ENCODE measurements around the gene CTIF.

CTIF gene

DNA sequence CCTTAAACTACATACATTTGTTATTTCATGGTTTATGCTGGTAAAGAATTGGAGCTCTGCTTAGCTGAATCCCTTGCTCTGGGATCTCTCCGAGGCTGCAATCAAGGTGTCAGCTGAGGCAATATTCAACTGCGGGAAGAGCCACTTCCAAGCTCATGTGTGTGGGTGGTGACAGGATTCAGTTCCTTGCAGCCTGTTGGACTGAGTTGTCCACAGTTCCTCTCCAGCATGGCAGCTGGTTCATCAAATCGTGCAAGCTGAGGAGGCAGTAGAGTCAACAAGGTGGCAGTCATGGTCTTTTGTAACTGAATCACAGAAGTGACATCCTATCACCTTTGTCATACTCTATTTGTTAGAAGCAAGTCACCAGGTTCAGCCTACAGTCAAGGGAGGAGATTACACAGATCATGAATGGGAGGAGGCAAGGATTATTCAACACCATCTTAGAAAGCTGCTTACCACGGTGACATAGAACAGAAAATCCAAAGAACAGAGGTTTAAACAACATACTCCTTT lies 56.9 kb downstream of the CTIF start:
- Histone ChIP-seq H3K9ac (ENCODE audit: low read length) (no peak overlapping the region), H3K4me2 (ENCODE audit: low read length, poor library complexity, severe bottlenecking) (no peak overlapping the region), H2AFZ (ENCODE audit: low read depth, low read length) (no peak overlapping the region), H3K9me3 (ENCODE audit: control insufficient read depth, low read length) (no peaks in the 10 kb centered on the region), H3K27me3 (ENCODE audit: control insufficient read depth in 1 of 2, insufficient read depth in 1 of 2, low read length in 2 of 2) (no peaks in the 10 kb centered on the region), H3K18ac (ENCODE audit: low read depth in 1 of 2, low read length in 2 of 2) (no peak overlapping the region), H3K36me3 (ENCODE audit: control insufficient read depth in 1 of 2, insufficient read depth in 2 of 2, low read depth in 1 of 2, low read length in 2 of 2) (peaks cover 17 to 43% of the 10 kb centered on the region in 2 experiments), H2AK5ac (ENCODE audit: low read length, severe bottlenecking) (no peak overlapping the region), H3K4me1 (ENCODE audit: control insufficient read depth, insufficient read depth, low read depth, low read length) (peaks cover 31% of the 10 kb centered on the region), H3K23ac (ENCODE audit: low read length in 2 of 2) (no peak overlapping the region), H3K79me1 (replicated peaks; ENCODE audit: low read length, poor library complexity, severe bottlenecking) (peaks cover 57% of the 10 kb centered on the region), H3K27ac (ENCODE audit: low read length, poor library complexity, severe bottlenecking) (no peak overlapping the region), H2BK15ac (ENCODE audit: low read depth, poor library complexity, severe bottlenecking) (no peak overlapping the region), H3K14ac (ENCODE audit: low read length in 2 of 2) (no peak overlapping the region), H3K4me3 (ENCODE audit: insufficient read depth in 1 of 2, low read depth in 1 of 2, low read length in 2 of 2) (no peak overlapping the region), H4K8ac (ENCODE audit: low read length) (no peak overlapping the region), H3K4ac (ENCODE audit: low read depth in 1 of 2, low read length in 2 of 2) (no peak overlapping the region), H2BK120ac (ENCODE audit: low read depth, low read length) (no peak overlapping the region), H4K91ac (ENCODE audit: low read length) (no peak overlapping the region), H2BK12ac (ENCODE audit: low read length in 2 of 2) (no peak overlapping the region), H2BK5ac (ENCODE audit: low read depth, low read length, poor library complexity, severe bottlenecking) (no peak overlapping the region)
- 99% methylated on average over 3 of the region's 4 CpGs for WGBS
- DNase-seq = no peak

DNA sequence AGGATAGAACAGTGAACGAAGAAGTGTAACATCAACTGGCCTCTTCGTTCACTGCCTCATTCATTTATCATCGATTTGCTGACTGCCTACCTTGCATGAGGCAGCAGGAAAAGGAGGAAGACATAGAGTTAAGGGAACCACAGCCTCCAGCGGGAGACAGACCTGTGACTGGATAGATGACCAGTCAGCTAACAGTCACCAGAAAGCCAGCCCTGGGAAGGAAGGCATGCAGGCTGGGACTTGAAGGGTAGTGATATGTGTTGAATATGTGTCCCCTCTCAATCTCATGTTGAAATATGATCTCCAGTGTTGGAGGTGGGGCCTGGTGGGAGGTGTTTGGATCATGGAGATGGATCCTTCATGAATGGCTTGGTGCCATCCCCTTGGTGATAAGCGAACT lies 58.3 kb downstream of the CTIF start:
- Histone ChIP-seq H2BK12ac (ENCODE audit: low read length in 2 of 2) (no peak overlapping the region), H2BK15ac (ENCODE audit: low read depth, poor library complexity, severe bottlenecking) (no peak overlapping the region), H3K14ac (ENCODE audit: low read length in 2 of 2) (no peak overlapping the region), H2BK120ac (ENCODE audit: low read depth, low read length) (no peak overlapping the region), H3K4ac (ENCODE audit: low read depth in 1 of 2, low read length in 2 of 2) (no peak overlapping the region), H3K27me3 (ENCODE audit: control insufficient read depth in 1 of 2, insufficient read depth in 1 of 2, low read length in 2 of 2) (no peaks in the 10 kb centered on the region), H3K18ac (ENCODE audit: low read depth in 1 of 2, low read length in 2 of 2) (no peak overlapping the region), H4K91ac (ENCODE audit: low read length) (no peak overlapping the region), H3K23ac (ENCODE audit: low read length in 2 of 2) (no peak overlapping the region), H3K9me3 (ENCODE audit: control insufficient read depth, low read length) (no peaks in the 10 kb centered on the region), H3K4me2 (ENCODE audit: low read length, poor library complexity, severe bottlenecking) (no peak overlapping the region), H3K79me1 (replicated peaks; ENCODE audit: low read length, poor library complexity, severe bottlenecking) (peaks cover 53% of the 10 kb centered on the region), H3K4me1 (ENCODE audit: control insufficient read depth, insufficient read depth, low read depth, low read length) (peaks cover 25% of the 10 kb centered on the region), H4K8ac (ENCODE audit: low read length) (no peak overlapping the region), H2AK5ac (ENCODE audit: low read length, severe bottlenecking) (no peak overlapping the region), H3K27ac (ENCODE audit: low read length, poor library complexity, severe bottlenecking) (no peak overlapping the region), H3K9ac (ENCODE audit: low read length) (no peak overlapping the region), H3K36me3 (ENCODE audit: control insufficient read depth in 1 of 2, insufficient read depth in 2 of 2, low read depth in 1 of 2, low read length in 2 of 2) (peaks cover 17 to 39% of the 10 kb centered on the region in 2 experiments), H3K4me3 (ENCODE audit: insufficient read depth in 1 of 2, low read depth in 1 of 2, low read length in 2 of 2) (no peak overlapping the region), H2AFZ (ENCODE audit: low read depth, low read length) (no peak overlapping the region), H2BK5ac (ENCODE audit: low read depth, low read length, poor library complexity, severe bottlenecking) (no peak overlapping the region)
- no peak for DNase-seq
- WGBS = 79% methylated on average over 5 of the region's 5 CpGs

DNA sequence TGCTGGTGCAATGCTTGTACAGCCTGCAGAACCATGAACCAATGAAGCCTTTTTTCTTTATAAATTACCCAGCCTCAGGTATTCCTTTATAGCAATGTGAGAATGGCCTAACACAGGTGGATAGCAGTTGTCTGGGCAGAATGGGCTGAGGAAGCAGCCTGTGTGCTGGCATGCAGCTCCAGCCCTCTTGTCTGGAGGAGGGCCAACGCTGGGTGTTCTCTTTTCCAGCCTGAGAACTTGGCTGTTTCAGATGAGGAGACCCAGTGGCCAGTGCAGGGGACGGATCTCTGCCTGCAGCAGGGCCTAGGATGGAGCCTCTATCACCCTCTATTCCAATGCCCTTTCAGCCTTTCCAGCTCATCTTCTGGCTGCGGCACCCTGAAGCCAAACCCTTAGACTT lies 58.8 kb downstream of the CTIF start:
- no peak for DNase-seq
- Histone ChIP-seq H3K4me2 (ENCODE audit: low read length, poor library complexity, severe bottlenecking) (no peak overlapping the region), H2BK12ac (ENCODE audit: low read length in 2 of 2) (no peak overlapping the region), H3K4me3 (ENCODE audit: insufficient read depth in 1 of 2, low read depth in 1 of 2, low read length in 2 of 2) (no peak overlapping the region), H2BK120ac (ENCODE audit: low read depth, low read length) (no peak overlapping the region), H4K91ac (ENCODE audit: low read length) (no peak overlapping the region), H2AK5ac (ENCODE audit: low read length, severe bottlenecking) (no peak overlapping the region), H3K4me1 (ENCODE audit: control insufficient read depth, insufficient read depth, low read depth, low read length) (peaks cover 25% of the 10 kb centered on the region), H3K79me1 (replicated peaks; ENCODE audit: low read length, poor library complexity, severe bottlenecking) (peaks cover 53% of the 10 kb centered on the region), H4K8ac (ENCODE audit: low read length) (no peak overlapping the region), H3K9me3 (ENCODE audit: control insufficient read depth, low read length) (no peaks in the 10 kb centered on the region), H3K27me3 (ENCODE audit: control insufficient read depth in 1 of 2, insufficient read depth in 1 of 2, low read length in 2 of 2) (no peaks in the 10 kb centered on the region), H3K23ac (ENCODE audit: low read length in 2 of 2) (no peak overlapping the region), H3K14ac (ENCODE audit: low read length in 2 of 2) (no peak overlapping the region), H3K36me3 (ENCODE audit: control insufficient read depth in 1 of 2, insufficient read depth in 2 of 2, low read depth in 1 of 2, low read length in 2 of 2) (peaks cover 17 to 38% of the 10 kb centered on the region in 2 experiments), H2BK5ac (ENCODE audit: low read depth, low read length, poor library complexity, severe bottlenecking) (no peak overlapping the region), H3K27ac (ENCODE audit: low read length, poor library complexity, severe bottlenecking) (no peak overlapping the region), H3K18ac (ENCODE audit: low read depth in 1 of 2, low read length in 2 of 2) (no peak overlapping the region), H2BK15ac (ENCODE audit: low read depth, poor library complexity, severe bottlenecking) (no peak overlapping the region), H2AFZ (ENCODE audit: low read depth, low read length) (no peak overlapping the region), H3K4ac (ENCODE audit: low read depth in 1 of 2, low read length in 2 of 2) (no peak overlapping the region), H3K9ac (ENCODE audit: low read length) (no peak overlapping the region)
- 96% methylated on average over 3 of the region's 3 CpGs for WGBS

DNA sequence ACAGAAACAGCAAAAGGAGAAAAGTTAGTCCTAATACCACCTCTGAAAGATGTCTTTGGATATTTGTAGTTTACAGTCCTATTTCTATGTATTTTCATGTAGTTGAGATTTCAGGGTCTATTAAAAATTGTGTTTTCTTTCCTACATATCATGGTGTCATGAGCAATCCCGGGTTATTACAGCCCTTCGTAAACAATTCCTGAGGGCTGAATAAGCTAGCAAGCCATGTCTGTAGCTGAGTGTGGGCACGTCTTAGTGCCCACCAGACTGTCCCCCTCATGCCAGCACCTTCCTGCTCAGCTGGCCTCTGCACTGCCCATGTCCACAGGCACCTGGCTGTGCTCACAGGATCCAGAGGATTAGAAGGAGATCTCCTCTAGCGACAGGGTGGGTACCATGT lies 60.6 kb downstream of the CTIF start:
- no peak overlapping the region for H2BK12ac ChIP-seq (ENCODE audit: low read length in 2 of 2)
- H3K4ac ChIP-seq (ENCODE audit: low read depth in 1 of 2, low read length in 2 of 2) = no peak overlapping the region
- H2BK120ac ChIP-seq (ENCODE audit: low read depth, low read length) = no peak overlapping the region
- no peak overlapping the region for H4K91ac ChIP-seq (ENCODE audit: low read length)
- H2BK5ac ChIP-seq (ENCODE audit: low read depth, low read length, poor library complexity, severe bottlenecking) = no peak overlapping the region
- H3K27ac ChIP-seq (ENCODE audit: low read length, poor library complexity, severe bottlenecking) = no peak overlapping the region
- peak overlapping the region in 1 of 2 experiments; percentile 26 for H3K14ac ChIP-seq (ENCODE audit: low read length in 2 of 2)
- no peak for DNase-seq
- no peaks in the 10 kb centered on the region for H3K9me3 ChIP-seq (ENCODE audit: control insufficient read depth, low read length)
- H3K23ac ChIP-seq (ENCODE audit: low read length in 2 of 2) = peak overlapping the region in 1 of 2 experiments; percentile 47
- no peak overlapping the region for H2AK5ac ChIP-seq (ENCODE audit: low read length, severe bottlenecking)
- no peak overlapping the region for H3K9ac ChIP-seq (ENCODE audit: low read length)
- H3K79me1 ChIP-seq (replicated peaks; ENCODE audit: low read length, poor library complexity, severe bottlenecking) = peaks cover 46% of the 10 kb centered on the region
- no peak overlapping the region for H3K4me3 ChIP-seq (ENCODE audit: insufficient read depth in 1 of 2, low read depth in 1 of 2, low read length in 2 of 2)
- H3K27me3 ChIP-seq (ENCODE audit: control insufficient read depth in 1 of 2, insufficient read depth in 1 of 2, low read length in 2 of 2) = no peaks in the 10 kb centered on the region
- H2AFZ ChIP-seq (ENCODE audit: low read depth, low read length) = no peak overlapping the region
- H3K18ac ChIP-seq (ENCODE audit: low read depth in 1 of 2, low read length in 2 of 2) = no peak overlapping the region
- no peak overlapping the region for H3K4me2 ChIP-seq (ENCODE audit: low read length, poor library complexity, severe bottlenecking)
- H3K36me3 ChIP-seq (ENCODE audit: control insufficient read depth in 1 of 2, insufficient read depth in 2 of 2, low read depth in 1 of 2, low read length in 2 of 2) = peaks cover 17 to 29% of the 10 kb centered on the region in 2 experiments
- WGBS = 83% methylated on average over 3 of the region's 4 CpGs
- no peak overlapping the region for H2BK15ac ChIP-seq (ENCODE audit: low read depth, poor library complexity, severe bottlenecking)
- H3K4me1 ChIP-seq (ENCODE audit: control insufficient read depth, insufficient read depth, low read depth, low read length) = peaks cover 19% of the 10 kb centered on the region
- no peak overlapping the region for H4K8ac ChIP-seq (ENCODE audit: low read length)

All from mesenchymal stem cell (in vitro differentiated cells and primary cell).